GM12865 (cell line): ENCODE measurements around the gene MACC1.

ENCODE experiments used
- DNase-seq: peaks from one replicate; pipeline ENCODE4 v3.0.0; 2010; ENCODE audit warnings: low read depth
- H3K4me3 ChIP-seq: 2 replicates; pipeline ENCODE4 v1.5.1; 2011; ENCODE audit warnings: mild to moderate bottlenecking, low read depth, low read length, control low read depth
- TF ChIP-seq, protein P1 (sequence below): IDR thresholded peaks from 2 replicates; pipeline ENCODE4 v1.5.1; 2011; ENCODE audit warnings: low read length, control low read depth, low read depth, inconsistent platforms; ENCODE audit not compliant: insufficient read depth; ENCODE audit errors: missing control alignments

MACC1 gene

DNA sequence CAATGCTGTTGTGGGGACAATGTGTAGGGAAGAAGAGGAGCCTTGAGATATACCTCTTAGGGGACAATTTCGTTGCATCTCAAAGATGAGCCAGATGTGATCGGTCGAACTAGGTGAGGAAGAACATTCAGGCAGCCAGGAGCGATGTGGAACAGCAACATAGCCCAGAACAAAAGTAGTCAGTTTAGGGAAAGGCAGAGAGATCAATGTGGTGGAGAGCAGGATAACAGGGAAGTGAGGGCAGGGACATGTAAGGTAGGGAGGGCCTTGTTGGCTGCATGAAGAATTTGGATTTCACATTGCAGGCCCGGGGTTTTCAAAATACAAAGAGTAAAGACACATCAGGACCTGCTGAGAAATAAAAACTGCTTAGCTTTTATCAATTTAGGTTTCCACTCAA is 29.1 kb upstream of the MACC1 start:
- TF ChIP-seq, protein P1, sequence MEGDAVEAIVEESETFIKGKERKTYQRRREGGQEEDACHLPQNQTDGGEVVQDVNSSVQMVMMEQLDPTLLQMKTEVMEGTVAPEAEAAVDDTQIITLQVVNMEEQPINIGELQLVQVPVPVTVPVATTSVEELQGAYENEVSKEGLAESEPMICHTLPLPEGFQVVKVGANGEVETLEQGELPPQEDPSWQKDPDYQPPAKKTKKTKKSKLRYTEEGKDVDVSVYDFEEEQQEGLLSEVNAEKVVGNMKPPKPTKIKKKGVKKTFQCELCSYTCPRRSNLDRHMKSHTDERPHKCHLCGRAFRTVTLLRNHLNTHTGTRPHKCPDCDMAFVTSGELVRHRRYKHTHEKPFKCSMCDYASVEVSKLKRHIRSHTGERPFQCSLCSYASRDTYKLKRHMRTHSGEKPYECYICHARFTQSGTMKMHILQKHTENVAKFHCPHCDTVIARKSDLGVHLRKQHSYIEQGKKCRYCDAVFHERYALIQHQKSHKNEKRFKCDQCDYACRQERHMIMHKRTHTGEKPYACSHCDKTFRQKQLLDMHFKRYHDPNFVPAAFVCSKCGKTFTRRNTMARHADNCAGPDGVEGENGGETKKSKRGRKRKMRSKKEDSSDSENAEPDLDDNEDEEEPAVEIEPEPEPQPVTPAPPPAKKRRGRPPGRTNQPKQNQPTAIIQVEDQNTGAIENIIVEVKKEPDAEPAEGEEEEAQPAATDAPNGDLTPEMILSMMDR, result no peak
- no peak for DNase-seq
- no peak overlapping the region for H3K4me3 ChIP-seq

DNA sequence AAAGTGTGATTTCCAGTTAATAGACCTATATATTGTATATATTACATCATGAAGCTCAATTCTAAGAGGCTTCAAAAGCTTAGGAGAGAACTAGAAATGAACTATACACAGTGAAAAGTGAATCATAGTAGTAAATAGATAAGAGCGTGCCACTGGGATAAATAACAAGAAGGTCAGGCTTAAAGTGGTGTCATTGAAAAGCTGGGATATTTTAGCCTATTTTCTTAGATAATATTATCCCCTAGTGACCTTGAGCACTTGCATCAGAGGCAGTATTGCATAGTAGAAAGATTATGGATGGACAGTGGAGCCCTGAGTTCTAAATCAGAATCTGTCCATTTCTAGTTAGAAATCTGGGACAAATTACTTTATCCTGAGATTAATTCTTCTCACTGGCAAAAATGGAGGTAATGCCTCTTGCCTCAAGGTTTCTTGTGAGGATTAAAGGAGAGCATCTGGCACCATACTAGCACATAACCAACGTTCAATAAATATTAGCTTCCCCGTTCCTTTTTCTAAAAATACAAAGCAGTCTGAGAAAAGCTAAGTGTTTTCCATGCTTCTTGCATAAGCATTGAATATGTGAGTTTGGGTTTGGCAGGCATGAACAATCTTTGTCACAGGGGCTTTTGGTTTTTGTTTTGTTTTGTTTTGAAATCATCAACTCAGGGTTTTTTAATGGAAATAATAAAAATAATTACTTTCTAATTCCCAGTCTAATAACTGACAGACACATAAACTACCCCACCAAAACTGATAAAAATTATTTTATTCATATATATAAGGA is 27.3 kb upstream of the MACC1 start:
- H3K4me3 ChIP-seq, result no peak overlapping the region
- TF ChIP-seq, protein P1, result no peak
- no peak for DNase-seq

DNA sequence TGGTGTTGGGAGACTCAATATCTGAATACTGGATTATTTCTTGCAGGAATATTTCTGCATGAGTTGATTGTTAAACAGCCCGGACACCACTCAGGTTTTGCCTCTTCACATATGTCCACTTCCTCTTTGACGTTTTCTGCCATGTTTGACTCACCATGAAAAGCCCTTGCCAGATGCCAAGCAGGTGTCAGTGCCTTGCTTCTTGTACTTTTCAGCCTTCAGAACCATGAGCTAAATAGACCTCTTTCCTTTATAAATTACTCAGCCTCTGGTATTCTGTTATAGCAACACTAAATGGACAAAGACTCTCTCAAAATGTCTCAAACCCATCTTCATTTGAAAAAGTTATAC is 24.7 kb upstream of the MACC1 start:
- H3K4me3 ChIP-seq, result no peak overlapping the region
- DNase-seq, result peak; percentile 85
- TF ChIP-seq, protein P1, result no peak

DNA sequence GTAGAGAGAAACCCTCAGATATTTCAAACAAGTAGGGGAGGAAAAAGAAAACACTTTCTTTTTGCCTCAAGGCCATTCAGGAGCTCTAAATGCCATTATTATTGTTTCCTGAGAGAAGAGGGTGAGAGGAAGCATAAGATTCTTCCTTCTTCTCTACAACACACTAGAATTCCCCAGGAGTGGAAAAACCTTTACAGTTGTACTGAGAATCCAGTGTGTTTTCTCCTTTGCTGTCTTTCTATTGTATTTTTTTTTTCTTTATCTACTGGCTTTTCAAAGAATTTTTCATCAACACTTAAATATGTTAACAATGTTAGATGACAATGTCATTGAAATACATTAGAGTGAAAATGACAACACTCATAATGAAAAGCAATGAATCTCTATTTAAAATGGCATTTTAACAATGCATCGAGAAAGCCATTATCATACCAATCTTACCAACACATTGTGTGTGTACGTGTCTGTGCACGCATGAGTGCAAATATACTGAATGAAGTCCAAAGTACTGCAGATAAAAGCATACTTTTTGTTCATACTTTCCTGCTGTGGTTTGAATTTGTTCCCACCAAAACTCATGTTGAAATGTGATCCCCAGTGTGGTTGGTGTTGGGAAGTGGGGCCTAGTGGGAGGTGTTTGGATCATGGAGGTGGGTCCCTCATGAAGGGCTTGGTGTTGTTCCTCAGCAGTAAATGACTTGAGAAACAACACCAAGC is 24.2 kb upstream of the MACC1 start:
- peak overlapping the region; percentile 45; the same call in 1 of the 2 replicates for H3K4me3 ChIP-seq
- TF ChIP-seq, protein P1, result no peak
- DNase-seq, result no peak

DNA sequence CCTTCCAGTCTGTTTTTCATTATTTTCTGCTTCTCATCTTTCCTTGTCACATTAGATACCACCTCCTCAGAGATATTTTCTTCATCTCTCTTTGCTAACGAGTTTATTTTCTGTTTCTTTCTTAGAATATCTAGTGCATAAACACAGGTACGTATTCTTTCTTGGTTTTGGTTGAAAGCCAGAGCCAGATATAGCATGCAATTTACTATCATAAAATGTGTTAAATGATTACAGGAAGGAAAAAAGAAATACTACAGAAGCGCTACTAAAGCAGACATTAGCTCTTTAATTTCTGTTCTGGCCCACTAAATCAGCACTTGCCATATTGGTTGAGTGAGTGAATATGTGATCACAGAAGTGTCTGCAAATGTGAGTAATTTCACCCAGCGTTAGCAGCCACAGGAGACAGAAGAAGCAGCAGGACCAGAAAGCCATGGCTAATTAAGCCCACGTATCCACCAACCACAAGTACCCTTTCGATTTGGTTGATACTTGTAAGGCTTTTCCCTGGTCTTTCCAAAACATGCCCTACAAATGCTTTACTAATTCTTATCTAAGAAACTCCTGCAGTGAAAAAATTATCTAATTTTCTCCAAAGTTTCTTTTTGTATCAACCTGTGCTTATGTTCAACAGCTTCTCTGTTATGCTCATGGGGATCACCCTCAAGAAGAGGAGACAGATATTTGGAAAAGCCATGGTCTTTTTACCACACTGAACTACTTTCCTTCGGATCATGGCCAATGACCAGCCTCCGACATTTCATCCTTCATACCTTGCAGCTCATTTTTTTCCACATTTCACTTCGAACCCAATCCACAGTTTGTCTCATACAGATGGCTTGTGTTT is 23.1 kb upstream of the MACC1 start:
- DNase-seq, result peak; percentile 91
- TF ChIP-seq, protein P1, result no peak
- peak overlapping the region; percentile 45 for H3K4me3 ChIP-seq

DNA sequence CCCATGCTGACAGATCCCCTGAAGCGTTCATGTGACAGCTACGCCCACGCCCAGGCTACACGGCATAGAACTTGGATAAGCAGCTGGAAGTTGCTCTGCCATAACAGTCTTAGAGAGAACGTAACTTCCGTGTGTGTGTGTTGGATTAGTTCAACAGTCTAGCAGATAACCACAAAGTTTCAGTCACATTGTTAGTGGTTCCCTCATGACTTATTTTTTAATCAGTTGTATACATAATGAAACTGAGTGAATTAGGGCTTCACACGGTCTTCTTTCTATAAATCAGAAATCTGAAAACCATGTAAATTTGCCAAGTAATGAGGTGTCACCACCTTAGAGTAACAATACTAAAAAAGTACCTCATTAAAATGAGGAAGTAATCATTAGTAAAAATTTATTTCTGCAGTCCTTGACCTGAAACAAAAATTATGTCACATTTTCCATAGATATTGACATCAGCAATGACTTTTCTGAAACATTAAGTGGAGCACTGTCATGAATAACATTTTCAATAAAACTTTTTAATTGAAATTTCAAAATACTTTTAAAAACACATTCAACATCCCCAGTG is 21.7 kb upstream of the MACC1 start:
- DNase-seq, result peak; percentile 94
- TF ChIP-seq, protein P1, result no peak
- H3K4me3 ChIP-seq, result peak overlapping the region; percentile 47
